ENCODE results near the gene MRPL12. TPM values are rescaled to one million over a fixed set of nuclear protein-coding genes. Genes with fewer than 3 reads are reported as not detected.

MRPL12 gene
- total and polyA plus RNA-seq, 2 donors (not counting 1 experiment from before 2014, with no cell fraction given): 11.2 to 46.8 TPM

DNA sequence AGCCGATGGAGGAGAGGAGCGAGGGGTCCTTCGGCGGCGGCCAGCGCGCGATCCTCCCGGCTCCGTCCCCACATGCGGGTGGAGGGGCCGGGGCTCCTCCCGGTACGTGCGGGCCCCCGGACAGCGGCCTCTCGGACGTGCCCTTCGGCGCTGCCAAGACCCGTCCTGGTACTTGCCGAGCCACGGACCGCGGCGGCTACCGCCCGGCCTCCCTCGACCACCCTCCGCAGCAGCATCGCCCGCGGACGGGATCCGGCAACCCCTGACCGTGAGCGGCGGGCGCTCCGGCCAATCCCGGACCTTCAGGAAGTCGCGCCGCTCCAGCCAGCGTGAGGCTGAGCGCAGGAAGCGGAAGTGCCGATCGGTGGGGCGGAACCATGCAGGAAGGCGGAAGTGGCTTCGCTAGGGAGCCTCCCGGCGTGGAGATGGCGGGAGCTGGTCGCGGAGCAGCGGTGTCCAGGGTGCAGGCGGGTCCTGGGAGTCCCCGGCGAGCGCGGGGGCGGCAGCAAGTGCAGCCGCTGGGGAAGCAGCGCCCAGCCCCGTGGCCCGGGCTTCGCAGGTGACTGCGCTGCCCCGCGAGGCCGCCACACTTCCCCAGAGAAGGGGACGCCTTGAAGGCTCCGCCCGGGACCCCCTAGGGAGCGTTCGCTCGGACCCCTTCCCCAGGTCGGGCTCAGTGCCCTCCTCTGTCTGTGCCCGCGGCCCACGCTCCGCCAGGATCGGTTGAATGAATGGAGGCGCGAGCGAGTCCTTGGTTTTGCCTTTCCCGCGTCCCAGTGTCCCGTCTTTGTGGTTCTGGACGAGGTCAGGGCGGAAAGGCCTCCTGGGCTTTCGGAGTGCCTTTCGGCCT, 36.6 kb upstream of the MRPL12 start, which contains the start of the genes CCDC137 and OXLD1:
CCDC137 (plus strand) TSS at position 396 of the 850 bp plus-strand sequence; CDS start at position 426, 30 bp downstream.
OXLD1 (minus strand) TSS at position 264 of the 850 bp plus-strand sequence; CDS start at position 236, 28 bp downstream.
- Histone ChIP-seq H3K9me3 (ENCODE audit: control insufficient read depth, insufficient read depth, low read depth, low read length) (no peaks in the 10 kb centered on the region), H3K4me3 (replicated peaks in 1 of 4; ENCODE audit: control extremely low read depth in 1 of 4, insufficient read depth in 1 of 4, low read depth in 3 of 4, low read length in 4 of 4) (peak within 1 kb of the TSS; percentile 66 to 98 (median 92)), H3K4me2 (ENCODE audit: extremely low read depth, insufficient read depth, low read length) (peak within 1 kb of the TSS; percentile 100), H3K79me2 (ENCODE audit: control insufficient read depth, insufficient read depth, low read length) (peaks cover 27% of the 10 kb centered on the region), H4K20me1 (ENCODE audit: control insufficient read depth, extremely low read depth, insufficient read depth, low read length) (no peaks in the 10 kb centered on the region), H3K36me3 (ENCODE audit: control insufficient read depth, insufficient read depth, low read length) (peaks cover 22% of the 10 kb centered on the region), H3K27me3 (ENCODE audit: control insufficient read depth, insufficient read depth, low read length) (no peaks in the 10 kb centered on the region), H3K27ac (ENCODE audit: insufficient read depth, low read length) (peak within 1 kb of the TSS; percentile 90), H3K9ac (ENCODE audit: insufficient read depth, low read length) (peak within 1 kb of the TSS; percentile 91), H3K4me1 (ENCODE audit: control insufficient read depth, extremely low read depth, insufficient read depth, low read length) (peaks cover 9% of the 10 kb centered on the region), H2AFZ (ENCODE audit: low read length) (peak within 1 kb of the TSS; percentile 76)
- peak; percentile 96 to 97 for DNase-seq (ENCODE audit: low read depth in 2 of 2)
- TF ChIP-seq, protein P1, sequence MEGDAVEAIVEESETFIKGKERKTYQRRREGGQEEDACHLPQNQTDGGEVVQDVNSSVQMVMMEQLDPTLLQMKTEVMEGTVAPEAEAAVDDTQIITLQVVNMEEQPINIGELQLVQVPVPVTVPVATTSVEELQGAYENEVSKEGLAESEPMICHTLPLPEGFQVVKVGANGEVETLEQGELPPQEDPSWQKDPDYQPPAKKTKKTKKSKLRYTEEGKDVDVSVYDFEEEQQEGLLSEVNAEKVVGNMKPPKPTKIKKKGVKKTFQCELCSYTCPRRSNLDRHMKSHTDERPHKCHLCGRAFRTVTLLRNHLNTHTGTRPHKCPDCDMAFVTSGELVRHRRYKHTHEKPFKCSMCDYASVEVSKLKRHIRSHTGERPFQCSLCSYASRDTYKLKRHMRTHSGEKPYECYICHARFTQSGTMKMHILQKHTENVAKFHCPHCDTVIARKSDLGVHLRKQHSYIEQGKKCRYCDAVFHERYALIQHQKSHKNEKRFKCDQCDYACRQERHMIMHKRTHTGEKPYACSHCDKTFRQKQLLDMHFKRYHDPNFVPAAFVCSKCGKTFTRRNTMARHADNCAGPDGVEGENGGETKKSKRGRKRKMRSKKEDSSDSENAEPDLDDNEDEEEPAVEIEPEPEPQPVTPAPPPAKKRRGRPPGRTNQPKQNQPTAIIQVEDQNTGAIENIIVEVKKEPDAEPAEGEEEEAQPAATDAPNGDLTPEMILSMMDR (conservative IDR thresholded peaks at IDR 0.05 in 1 of 2, IDR thresholded peaks at IDR 0.05 in 1 of 2; ENCODE audit: low read depth in 1 of 2, low read length in 2 of 2): no peak
- TF ChIP-seq EZH2 (IDR thresholded peaks at IDR 0.05; ENCODE audit: low read length, missing control alignments): no peak

DNA sequence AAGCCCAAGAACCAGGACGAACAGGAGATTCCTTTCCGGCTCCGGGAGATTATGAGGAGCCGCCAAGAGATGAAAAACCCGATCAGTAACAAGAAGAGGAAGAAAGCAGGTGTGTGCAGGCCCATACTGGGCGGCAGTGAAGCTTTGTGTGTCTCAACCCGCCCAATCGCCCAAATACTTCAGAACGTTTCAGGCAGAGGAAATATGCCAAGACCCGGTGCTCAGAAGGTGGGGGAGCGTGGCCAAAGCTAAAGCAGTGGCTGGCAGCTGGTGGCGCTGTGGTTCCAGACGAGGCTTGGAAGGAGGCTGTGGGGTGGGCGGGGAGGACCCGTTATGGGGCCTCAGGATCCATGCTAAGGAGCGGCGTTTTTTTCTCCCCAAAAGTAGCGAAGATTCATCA, 35.4 kb upstream of the MRPL12 start:
- no peaks in the 10 kb centered on the region for H3K27me3 ChIP-seq (ENCODE audit: control insufficient read depth, insufficient read depth, low read length)
- H4K20me1 ChIP-seq (ENCODE audit: control insufficient read depth, extremely low read depth, insufficient read depth, low read length): no peaks in the 10 kb centered on the region
- TF ChIP-seq EZH2 (IDR thresholded peaks at IDR 0.05; ENCODE audit: low read length, missing control alignments): no peak
- TF ChIP-seq, protein P1 (conservative IDR thresholded peaks at IDR 0.05 in 1 of 2, IDR thresholded peaks at IDR 0.05 in 1 of 2; ENCODE audit: low read depth in 1 of 2, low read length in 2 of 2): peak in 1 of 2 donors; percentile 7
- no peak overlapping the region for H2AFZ ChIP-seq (ENCODE audit: low read length)
- no peak for DNase-seq (ENCODE audit: low read depth in 2 of 2)
- H3K4me3 ChIP-seq (replicated peaks in 1 of 4; ENCODE audit: control extremely low read depth in 1 of 4, insufficient read depth in 1 of 4, low read depth in 3 of 4, low read length in 4 of 4): peak overlapping the region in 1 of 4 experiments; percentile 10
- H3K4me2 ChIP-seq (ENCODE audit: extremely low read depth, insufficient read depth, low read length): no peak overlapping the region
- no peaks in the 10 kb centered on the region for H3K9me3 ChIP-seq (ENCODE audit: control insufficient read depth, insufficient read depth, low read depth, low read length)
- H3K36me3 ChIP-seq (ENCODE audit: control insufficient read depth, insufficient read depth, low read length): peaks cover 32% of the 10 kb centered on the region
- no peak overlapping the region for H3K9ac ChIP-seq (ENCODE audit: insufficient read depth, low read length)
- H3K79me2 ChIP-seq (ENCODE audit: control insufficient read depth, insufficient read depth, low read length): peaks cover 27% of the 10 kb centered on the region
- no peak overlapping the region for H3K27ac ChIP-seq (ENCODE audit: insufficient read depth, low read length)
- H3K4me1 ChIP-seq (ENCODE audit: control insufficient read depth, extremely low read depth, insufficient read depth, low read length): peaks cover 9% of the 10 kb centered on the region

DNA sequence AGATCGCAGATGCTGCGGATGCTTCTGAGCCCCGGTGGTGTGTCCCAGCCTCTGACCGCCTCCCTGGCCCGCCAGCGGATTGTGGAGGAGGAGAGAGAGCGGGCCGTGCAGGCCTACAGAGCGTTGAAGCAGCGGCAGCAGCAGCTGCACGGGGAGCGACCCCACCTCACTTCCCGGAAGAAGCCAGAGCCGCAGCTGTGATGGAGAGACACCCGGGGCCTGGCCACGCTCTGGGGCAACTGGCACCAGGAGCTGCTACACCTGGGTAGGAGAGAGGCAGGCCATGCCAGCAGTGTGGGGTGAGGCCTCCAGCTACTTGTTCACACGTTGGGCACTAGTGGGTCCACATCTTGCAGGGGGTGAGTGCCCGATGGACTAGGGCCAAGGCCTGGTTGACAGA, 30.7 kb upstream of the MRPL12 start:
- Histone ChIP-seq H2AFZ (ENCODE audit: low read length) (no peak overlapping the region), H3K4me3 (replicated peaks in 1 of 4; ENCODE audit: control extremely low read depth in 1 of 4, insufficient read depth in 1 of 4, low read depth in 3 of 4, low read length in 4 of 4) (no peak overlapping the region), H3K36me3 (ENCODE audit: control insufficient read depth, insufficient read depth, low read length) (peaks cover 25% of the 10 kb centered on the region), H4K20me1 (ENCODE audit: control insufficient read depth, extremely low read depth, insufficient read depth, low read length) (no peaks in the 10 kb centered on the region), H3K79me2 (ENCODE audit: control insufficient read depth, insufficient read depth, low read length) (peaks cover 9% of the 10 kb centered on the region), H3K9me3 (ENCODE audit: control insufficient read depth, insufficient read depth, low read depth, low read length) (no peaks in the 10 kb centered on the region), H3K9ac (ENCODE audit: insufficient read depth, low read length) (no peak overlapping the region), H3K27me3 (ENCODE audit: control insufficient read depth, insufficient read depth, low read length) (no peaks in the 10 kb centered on the region), H3K4me2 (ENCODE audit: extremely low read depth, insufficient read depth, low read length) (no peak overlapping the region), H3K4me1 (ENCODE audit: control insufficient read depth, extremely low read depth, insufficient read depth, low read length) (peaks cover 2% of the 10 kb centered on the region), H3K27ac (ENCODE audit: insufficient read depth, low read length) (no peak overlapping the region)
- no peak for TF ChIP-seq EZH2 (IDR thresholded peaks at IDR 0.05; ENCODE audit: low read length, missing control alignments)
- TF ChIP-seq, protein P1 (conservative IDR thresholded peaks at IDR 0.05 in 1 of 2, IDR thresholded peaks at IDR 0.05 in 1 of 2; ENCODE audit: low read depth in 1 of 2, low read length in 2 of 2): no peak
- no peak for DNase-seq (ENCODE audit: low read depth in 2 of 2)
